SHP77 (cell line): ENCODE results near the gene ADAMTS17.
A peak's percentile ranks its signal among the peaks of the same experiment; 100 is the strongest.

ENCODE experiments used
- DNase-seq, 2 experiments: peaks; one replicate each; lab custom pipeline; 2025; lab: John Stamatoyannopoulos, UW

The ADAMTS17 gene

DNA sequence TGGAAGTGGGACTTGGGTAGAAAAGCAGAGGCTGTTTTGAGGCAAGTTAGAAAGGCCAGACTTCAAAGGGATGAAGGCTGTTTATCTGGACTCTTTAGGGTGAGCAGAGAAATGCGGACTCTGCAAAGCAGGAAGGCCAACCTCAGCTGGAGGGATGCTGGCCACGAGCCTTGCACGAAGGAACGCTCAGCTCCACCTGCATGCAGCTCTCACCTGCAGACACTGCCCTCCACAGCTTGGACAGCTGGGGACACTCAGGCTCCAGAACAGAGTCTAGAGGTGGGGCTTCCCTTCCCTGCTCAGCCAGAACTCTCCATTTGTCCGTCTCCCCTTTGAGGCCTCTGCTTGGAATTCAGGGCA lies 229.7 kb downstream of the ADAMTS17 start:
- DNase-seq: no peak

DNA sequence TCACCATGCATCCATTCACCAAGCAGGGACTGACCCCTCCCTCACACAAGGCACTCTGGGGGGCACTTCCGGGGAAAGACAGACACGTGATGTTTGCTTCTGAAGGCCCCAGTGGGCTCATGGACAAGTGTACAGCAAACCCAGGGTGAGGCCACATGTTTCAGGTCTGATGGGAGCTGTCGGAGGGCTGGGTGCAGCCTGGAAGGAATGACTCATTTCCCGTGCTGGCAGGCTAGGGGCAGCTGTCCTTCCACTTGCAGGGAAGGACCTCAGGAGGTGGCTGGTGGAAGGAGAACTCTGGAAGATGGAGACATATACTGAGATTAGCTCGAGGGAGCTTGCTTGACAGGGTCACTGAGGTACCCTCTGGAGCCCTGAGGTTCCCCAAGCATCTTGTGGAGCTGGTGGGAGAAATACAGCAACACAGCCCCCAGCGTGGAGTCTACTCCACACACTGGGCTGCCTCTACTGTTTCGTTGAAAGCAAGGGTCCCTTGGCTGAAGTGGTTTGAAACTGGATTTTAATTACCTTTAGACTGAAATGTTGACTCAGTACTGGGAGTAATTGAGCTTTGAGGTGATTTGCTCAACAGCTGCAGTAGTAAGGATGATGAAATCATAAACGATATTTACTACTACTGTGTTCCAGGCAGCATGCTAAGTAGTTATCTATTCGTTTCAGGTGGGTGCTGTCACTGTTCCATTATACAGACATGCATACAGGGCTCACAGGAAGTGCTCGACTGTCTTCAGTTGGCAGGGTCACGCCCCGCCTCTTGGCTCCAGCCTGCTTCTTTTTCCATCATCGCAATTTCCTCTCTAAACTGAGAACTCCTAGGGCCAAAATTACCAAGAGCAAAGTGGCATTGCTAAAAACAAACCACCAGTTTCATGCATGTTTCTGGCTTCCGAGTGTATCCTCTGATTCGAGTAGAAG lies 230.4 kb downstream of the ADAMTS17 start:
- peak in 1 of 2 experiments; percentile 15 for DNase-seq

DNA sequence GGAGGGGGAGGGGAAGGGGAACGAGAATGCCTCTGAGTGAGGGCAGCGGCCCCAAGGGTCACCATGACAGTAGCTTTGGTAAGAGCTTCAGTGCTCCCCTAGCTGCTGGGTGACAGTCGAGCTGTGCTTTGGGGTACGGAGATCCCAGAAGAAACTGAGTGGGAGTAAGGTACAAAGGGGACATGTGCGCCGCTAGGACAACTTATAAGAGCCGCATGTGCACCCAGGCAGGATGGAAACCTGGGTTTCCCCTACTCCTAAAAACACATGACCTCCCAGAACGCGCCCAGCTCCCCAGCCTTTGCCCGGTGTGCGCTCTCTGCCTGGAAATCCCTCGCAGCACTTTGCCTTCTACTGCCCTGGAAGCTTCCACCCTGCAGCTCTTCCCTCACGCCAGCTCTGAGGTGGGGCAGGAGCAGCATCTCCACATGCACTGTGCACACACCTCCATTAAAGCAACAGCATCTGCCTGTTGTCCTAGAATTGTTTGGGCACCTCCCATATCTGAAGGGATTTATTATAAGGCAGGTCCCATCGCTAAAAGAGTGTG lies 232.2 kb downstream of the ADAMTS17 start:
- DNase-seq: no peak

DNA sequence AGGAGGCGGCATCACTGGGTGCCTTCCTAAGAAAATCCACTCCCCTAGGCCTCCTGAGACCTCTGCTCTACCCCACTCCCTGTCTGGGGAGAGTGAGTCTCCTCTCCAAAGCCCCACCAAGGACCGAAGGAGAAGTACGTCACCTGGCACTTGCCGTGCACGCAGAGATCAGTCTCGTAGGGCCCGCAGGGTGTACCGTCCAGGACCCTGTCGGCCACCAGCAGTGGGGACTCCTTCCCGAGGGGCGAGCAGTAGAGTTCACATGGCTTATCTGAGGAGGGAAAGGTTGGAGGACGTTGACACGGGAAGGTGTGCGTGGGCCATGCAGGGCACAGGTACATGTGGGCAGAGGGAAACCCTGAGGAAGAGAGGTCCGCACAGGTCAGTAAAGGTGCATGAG lies 232.9 kb downstream of the ADAMTS17 start:
- no peak for DNase-seq

- DNase-seq: no peak
Observed at GRCh38 chr15:100108346-100108745, 233.4 kb downstream of the ADAMTS17 start.

DNA sequence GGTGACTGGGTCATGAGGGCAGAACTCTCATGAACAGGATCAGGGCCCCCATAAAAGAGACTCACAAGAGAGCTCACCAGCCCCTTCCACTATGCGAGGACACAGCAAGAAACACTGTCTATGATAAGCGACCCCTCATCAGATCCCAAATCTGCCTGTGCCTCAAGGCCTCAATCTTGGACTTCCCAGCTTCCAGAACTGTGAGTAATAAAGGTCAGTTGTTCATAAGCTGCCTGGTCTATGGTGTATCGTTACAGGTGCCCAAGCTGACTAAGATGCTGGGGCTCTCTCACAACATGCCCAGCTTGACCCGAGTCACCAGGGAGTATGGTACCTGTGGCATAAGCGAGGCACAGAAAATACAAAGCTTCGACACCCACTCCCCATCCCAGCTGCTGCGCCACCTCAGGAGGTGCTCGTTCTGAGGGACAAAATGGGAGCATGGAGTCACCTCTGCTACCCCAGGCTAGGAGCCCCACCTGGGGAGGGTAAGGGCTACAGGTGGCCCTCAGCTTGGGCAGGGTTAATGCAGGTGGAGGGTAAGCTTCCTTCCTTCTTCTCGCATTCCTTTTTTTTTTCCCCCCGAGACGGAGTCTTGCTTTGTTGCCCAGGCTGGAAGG lies 234.1 kb downstream of the ADAMTS17 start:
- DNase-seq: no peak

DNA sequence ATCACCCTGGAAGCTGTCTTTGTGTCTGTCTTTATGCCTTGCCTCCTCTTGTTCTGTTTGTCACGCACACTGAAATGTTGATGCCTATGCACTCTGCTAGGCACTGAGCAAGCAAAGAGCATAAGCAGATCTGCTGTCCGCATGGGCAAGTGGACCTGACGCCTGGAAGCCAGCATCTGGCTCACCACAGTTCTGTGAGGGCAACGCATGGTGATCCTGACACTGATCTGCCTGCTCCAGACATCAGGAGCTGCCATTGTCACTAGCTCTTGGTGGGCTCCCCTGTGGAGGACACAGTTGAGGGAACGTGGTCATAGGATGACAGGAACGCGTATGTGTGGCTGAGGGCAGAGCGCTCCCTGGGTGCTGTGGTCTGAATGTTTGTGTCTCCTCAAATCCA lies 234.6 kb downstream of the ADAMTS17 start:
- DNase-seq: no peak

DNA sequence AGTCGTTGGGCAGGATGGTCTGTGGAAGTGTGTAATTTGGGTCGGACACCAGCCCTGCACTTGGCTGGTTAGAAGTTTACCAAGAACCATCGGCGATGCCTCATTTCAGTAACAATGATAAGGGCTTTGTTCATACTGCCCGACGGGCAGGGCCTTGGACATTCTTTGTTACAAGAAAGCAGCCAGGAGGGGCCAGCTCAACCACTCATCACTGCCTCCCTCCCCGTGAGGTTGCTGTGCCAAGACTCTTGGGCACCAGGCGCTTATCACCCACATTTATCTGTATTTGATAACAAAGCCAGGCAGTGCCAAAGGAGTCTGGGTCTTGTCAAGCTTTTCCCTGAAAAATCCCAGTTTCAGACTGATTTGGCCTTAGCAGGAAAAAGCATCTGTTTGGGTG lies 235.0 kb downstream of the ADAMTS17 start:
- no peak for DNase-seq

GRCh38 chr15:100105101-100105500 lies 236.7 kb downstream of the ADAMTS17 start:
- no peak for DNase-seq

- no peak for DNase-seq
Observed at GRCh38 chr15:100104245-100104644, 237.5 kb downstream of the ADAMTS17 start.

- DNase-seq: no peak
Observed at GRCh38 chr15:100103828-100104227, 237.9 kb downstream of the ADAMTS17 start.

- no peak for DNase-seq
Observed at GRCh38 chr15:100101426-100102089, 240.2 kb downstream of the ADAMTS17 start.

DNA sequence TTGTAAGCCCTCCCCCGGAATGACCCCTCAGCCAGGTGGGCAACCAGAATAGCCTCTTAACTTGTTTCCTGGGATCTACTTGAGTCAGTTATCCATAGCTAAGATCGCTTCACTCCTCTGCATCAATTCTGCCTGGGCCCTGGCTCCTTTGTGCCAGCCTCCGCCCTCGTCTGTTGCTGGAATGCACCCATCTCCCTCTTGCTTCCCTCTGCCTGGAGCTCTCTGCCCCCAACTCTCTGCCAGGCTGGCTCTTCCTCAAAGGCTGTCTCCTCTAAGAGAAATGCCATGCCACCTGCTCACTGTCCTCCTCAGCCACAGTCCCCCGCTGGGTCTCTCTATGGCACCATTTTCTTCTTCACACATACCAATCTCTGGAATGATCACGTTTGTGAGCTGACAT lies 240.8 kb downstream of the ADAMTS17 start:
- DNase-seq: no peak

- no peak for DNase-seq
Observed at GRCh38 chr15:100099976-100100375, 241.8 kb downstream of the ADAMTS17 start.

- no peak for DNase-seq
Observed at GRCh38 chr15:100098705-100099104, 243.1 kb downstream of the ADAMTS17 start.

GRCh38 chr15:100097342-100098127 lies 244.2 kb downstream of the ADAMTS17 start:
- no peak for DNase-seq

DNA sequence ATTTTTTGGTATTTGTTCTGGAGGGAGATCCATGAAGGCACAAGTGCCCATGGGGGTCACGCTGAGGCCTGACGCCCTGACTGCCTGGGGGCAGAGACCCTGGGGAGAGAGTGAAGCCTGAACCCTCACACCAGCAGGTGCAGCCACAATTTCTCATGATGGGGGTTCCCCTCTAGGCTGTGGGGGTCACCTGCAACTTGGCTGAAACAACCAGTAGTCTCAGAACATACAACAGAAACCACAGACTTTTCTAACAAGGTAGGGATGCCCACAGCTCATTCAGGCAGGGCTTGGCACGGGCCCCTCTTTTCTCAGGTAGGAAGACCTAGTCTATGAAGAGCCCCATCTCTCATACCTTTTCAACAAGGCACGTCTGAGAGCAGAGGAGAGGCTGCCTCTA lies 245.1 kb downstream of the ADAMTS17 start:
- no peak for DNase-seq

GRCh38 chr15:100096248-100096600 lies 245.6 kb downstream of the ADAMTS17 start:
- DNase-seq: no peak

- DNase-seq: no peak
Observed at GRCh38 chr15:100095541-100096247, 246.1 kb downstream of the ADAMTS17 start.

DNA sequence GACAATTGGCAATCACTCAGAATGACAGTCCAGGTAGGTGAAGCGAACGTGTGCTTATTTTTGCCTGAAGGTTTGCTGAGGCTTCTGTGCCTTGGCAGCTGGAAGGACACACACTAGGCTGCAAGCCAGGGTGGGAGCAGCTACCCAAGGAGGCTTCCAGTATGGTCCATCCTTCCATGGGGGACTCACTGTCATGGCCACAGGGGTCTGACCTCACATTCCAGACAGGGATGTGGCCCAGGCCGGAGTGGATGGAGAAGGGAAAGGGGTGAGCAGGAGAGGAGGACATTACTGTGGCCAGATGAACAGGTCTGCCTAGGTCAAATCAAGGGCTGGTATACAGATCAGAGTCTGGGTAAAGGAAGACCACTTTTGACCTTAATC lies 247.7 kb downstream of the ADAMTS17 start:
- no peak for DNase-seq
